B cell (primary cell): ENCODE results near the gene AMPH. TPM values are rescaled to one million over a fixed set of nuclear protein-coding genes. Genes with fewer than 3 reads are reported as not detected.
A peak's percentile ranks its signal among the peaks of the same experiment; 100 is the strongest.

Experiments
- ATAC-seq: fragments of 200-7000 bp; cut with Tn5 transposase; one replicate; pipeline ENCODE4 v1.10.0; 2021; ENCODE audit warnings: low read depth, mild to moderate bottlenecking, moderate number of reproducible peaks, moderate library complexity
- CTCF ChIA-PET: fragments of 350-600 bp; sonication (Branson Sonifier 250); formaldehyde crosslinking; loops from one replicate; lab custom pipeline; 2021; ENCODE audit warnings: antibody characterized with exemption, inconsistent platforms; lab: Charles Lee
- POLR2A ChIA-PET: fragments of 350-600 bp; sonication (Branson Sonifier 250); formaldehyde crosslinking; loops from one replicate; lab custom pipeline; 2021; ENCODE audit warnings: antibody characterized with exemption; lab: Charles Lee
- DNase-seq: peaks from one replicate; pipeline ENCODE4 v3.0.0; 2013
- H2AFZ ChIP-seq: 2 replicates; pipeline ENCODE4 v1.6.1; 2012; ENCODE audit warnings: mild to moderate bottlenecking, low read depth, low read length; ENCODE audit not compliant: insufficient read depth, poor library complexity, severe bottlenecking
- H3K27ac ChIP-seq, 2 donors: 1 replicate in 1 of 2; 2 replicates in 1 of 2; pipeline ENCODE4 v1.5.1; 2012 to 2013; ENCODE audit warnings: low read length in 2 of 2, mild to moderate bottlenecking in 2 of 2, moderate library complexity in 1 of 2
- H3K27me3 ChIP-seq, 4 experiments: fragments of 200-600 bp in 1 of 4; sonication (generic) in 1 of 4; replicated peaks in 1 of 4; 1 replicate in 2 of 4; 2 replicates in 2 of 4; pipeline versions ENCODE4 v1.6.1 to v1.7.0; 2013 to 2016; ENCODE audit warnings: low read length in 3 of 4, mild to moderate bottlenecking in 2 of 4, mixed read lengths in 1 of 4, moderate library complexity in 1 of 4; ENCODE audit not compliant: insufficient read depth in 4 of 4, control insufficient read depth in 3 of 4; ENCODE audit errors: control extremely low read depth in 1 of 4
- H3K36me3 ChIP-seq, 2 experiments: replicated peaks in 1 of 2; 1 replicate in 1 of 2; 2 replicates in 1 of 2; pipeline versions ENCODE4 v1.6.1 to v1.7.1; 2013; ENCODE audit warnings: low read length in 1 of 2; ENCODE audit not compliant: insufficient read depth in 2 of 2, control insufficient read depth in 1 of 2; ENCODE audit errors: control extremely low read depth in 1 of 2, extremely low read depth in 1 of 2
- H3K4me1 ChIP-seq, 2 donors: fragments of 200-600 bp in 1 of 2; sonication (generic) in 1 of 2; 1 replicate in 1 of 2; 2 replicates in 1 of 2; pipeline versions ENCODE4 v1.5.1 to v1.6.1; 2013 to 2017; ENCODE audit warnings: low read length in 2 of 2; ENCODE audit not compliant: control insufficient read depth in 2 of 2, insufficient read depth in 2 of 2
- H3K4me2 ChIP-seq: replicated peaks from 2 replicates; pipeline ENCODE3; 2012; ENCODE audit warnings: mild to moderate bottlenecking, low read depth, low read length; ENCODE audit not compliant: poor library complexity, severe bottlenecking
- H3K4me3 ChIP-seq, 5 experiments: fragments of 200-600 bp in 1 of 5; sonication (generic) in 1 of 5; 1 replicate in 3 of 5; 2 replicates in 2 of 5; pipeline versions ENCODE4 v1.5.1 to v1.7.0; 2011 to 2016; ENCODE audit warnings: low read length in 4 of 5, mild to moderate bottlenecking in 4 of 5, low read depth in 2 of 5, control low read depth in 1 of 5, moderate library complexity in 1 of 5; ENCODE audit not compliant: insufficient read depth in 1 of 5; ENCODE audit errors: control extremely low read depth in 1 of 5, extremely low read depth in 1 of 5
- H3K79me2 ChIP-seq: fragments of 200-600 bp; sonication (generic); one replicate; pipeline ENCODE4 v1.6.0; 2016; ENCODE audit warnings: low read length; ENCODE audit not compliant: control insufficient read depth, insufficient read depth
- H3K9ac ChIP-seq: fragments of 200-600 bp; sonication (generic); 2 replicates; pipeline ENCODE4 v1.6.1; 2017; ENCODE audit warnings: mild to moderate bottlenecking, low read length, moderate library complexity
- H3K9me3 ChIP-seq, 3 donors: one replicate each; pipeline versions ENCODE4 v1.6.1 to v1.7.1; 2013; ENCODE audit warnings: low read length in 2 of 3; ENCODE audit not compliant: control insufficient read depth in 2 of 3, insufficient read depth in 1 of 3; ENCODE audit errors: control extremely low read depth in 1 of 3
- H4K20me1 ChIP-seq: 2 replicates; pipeline ENCODE4 v1.6.0; 2012; ENCODE audit warnings: mild to moderate bottlenecking, low read length; ENCODE audit not compliant: insufficient read depth, control insufficient read depth, poor library complexity, severe bottlenecking
- H3K27ac Mint-ChIP-seq: one replicate; pipeline ENCODE4 v1.8.0; 2021; ENCODE audit warnings: mixed read lengths
- H3K27me3 Mint-ChIP-seq: one replicate; pipeline ENCODE4 v1.8.0; 2021; ENCODE audit warnings: mixed read lengths
- H3K4me1 Mint-ChIP-seq: one replicate; pipeline ENCODE4 v1.8.0; 2021; ENCODE audit warnings: mixed read lengths
- H3K4me3 Mint-ChIP-seq: one replicate; pipeline ENCODE4 v1.8.0; 2021; ENCODE audit warnings: mixed read lengths
- H3K9me3 Mint-ChIP-seq: one replicate; pipeline ENCODE4 v1.8.0; 2022; ENCODE audit warnings: mixed read lengths; ENCODE audit not compliant: insufficient read depth
- EZH2 ChIP-seq: IDR thresholded peaks from 2 replicates; pipeline ENCODE4 v1.6.1; 2012; ENCODE audit warnings: borderline replicate concordance, low read depth, mild to moderate bottlenecking, moderate library complexity, low read length; ENCODE audit not compliant: insufficient read depth, poor library complexity, severe bottlenecking
- WGBS: methylation state at CpG from one replicate; pipeline ENCODE4 v1.1.5; 2013; ENCODE audit warnings: missing lambda C conversion rate; ENCODE audit not compliant: insufficient coverage; 5-methylcytosine and 5-hydroxymethylcytosine counted together
- intact Hi-C: fragments of 100-400 bp; cut with micrococcal nuclease; formaldehyde crosslinking; loops from one replicate; pipeline ENCODE4 v1.10.0; 2022
- polyA plus RNA-seq: library from polyadenylated mRNA; depleted of rRNA; stranded (reverse); fragments of >200 nt; gene quantifications from 2 replicates; pipeline ENCODE4 v1.2.3, GENCODE V29; 2012
- total RNA-seq, 2 donors: library from RNA; stranded (reverse); fragments of 120-200 nt in 1 of 2; gene quantifications; 1 replicate in 1 of 2; 2 replicates in 1 of 2; pipeline versions ENCODE4 v1.2.3 to v1.2.4, GENCODE V29; 2013 to 2022
- TF ChIP-seq, protein P1 (sequence below): fragments of 200-600 bp; IDR thresholded peaks from one replicate; pipeline ENCODE4 v1.8.0; 2022; ENCODE audit warnings: antibody characterized with exemption, mild to moderate bottlenecking

AMPH gene
- total and polyA plus RNA-seq, 2 donors (not counting 1 experiment from before 2014, with no cell fraction given) = not detected

DNA sequence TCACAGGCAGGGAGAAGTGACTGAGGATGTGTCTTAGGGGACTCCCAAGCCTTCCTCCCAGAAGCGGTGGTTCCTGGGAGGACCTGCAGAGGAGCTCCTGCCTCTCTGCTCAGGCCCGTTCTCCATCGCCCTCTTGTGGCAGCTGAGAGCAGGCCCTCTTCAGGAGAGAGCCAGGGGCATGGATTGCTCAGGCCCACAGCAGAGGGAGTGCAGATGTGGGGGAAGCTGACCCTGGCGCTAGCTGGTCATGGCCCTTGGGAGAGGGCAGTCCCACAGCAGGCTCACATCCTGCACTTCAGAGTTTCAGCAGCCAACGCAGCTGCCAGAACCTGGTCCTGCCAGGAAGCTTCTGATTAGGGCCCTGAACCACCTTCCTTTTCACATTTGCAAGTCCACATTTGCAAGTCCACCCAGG is 263.0 kb downstream of the AMPH start:
- 32% methylated on average over 5 of the region's 5 CpGs for WGBS
- H3K4me1 ChIP-seq = peaks cover 12 to 32% of the 10 kb centered on the region in 2 donors
- DNase-seq = peak; percentile 77
- no peaks in the 10 kb centered on the region for H4K20me1 ChIP-seq
- H3K27ac ChIP-seq = peak overlapping the region in 1 of 2 donors; percentile 16
- H3K4me3 ChIP-seq = no peak overlapping the region
- H3K4me1 Mint-ChIP-seq = peaks cover 22% of the 10 kb centered on the region
- no peak overlapping the region for H3K4me2 ChIP-seq
- no peaks in the 10 kb centered on the region for H3K79me2 ChIP-seq
- no peaks in the 10 kb centered on the region for H3K9me3 ChIP-seq
- no peaks in the 10 kb centered on the region for H3K27me3 ChIP-seq
- TF ChIP-seq EZH2 = no peak
- TF ChIP-seq, protein P1, sequence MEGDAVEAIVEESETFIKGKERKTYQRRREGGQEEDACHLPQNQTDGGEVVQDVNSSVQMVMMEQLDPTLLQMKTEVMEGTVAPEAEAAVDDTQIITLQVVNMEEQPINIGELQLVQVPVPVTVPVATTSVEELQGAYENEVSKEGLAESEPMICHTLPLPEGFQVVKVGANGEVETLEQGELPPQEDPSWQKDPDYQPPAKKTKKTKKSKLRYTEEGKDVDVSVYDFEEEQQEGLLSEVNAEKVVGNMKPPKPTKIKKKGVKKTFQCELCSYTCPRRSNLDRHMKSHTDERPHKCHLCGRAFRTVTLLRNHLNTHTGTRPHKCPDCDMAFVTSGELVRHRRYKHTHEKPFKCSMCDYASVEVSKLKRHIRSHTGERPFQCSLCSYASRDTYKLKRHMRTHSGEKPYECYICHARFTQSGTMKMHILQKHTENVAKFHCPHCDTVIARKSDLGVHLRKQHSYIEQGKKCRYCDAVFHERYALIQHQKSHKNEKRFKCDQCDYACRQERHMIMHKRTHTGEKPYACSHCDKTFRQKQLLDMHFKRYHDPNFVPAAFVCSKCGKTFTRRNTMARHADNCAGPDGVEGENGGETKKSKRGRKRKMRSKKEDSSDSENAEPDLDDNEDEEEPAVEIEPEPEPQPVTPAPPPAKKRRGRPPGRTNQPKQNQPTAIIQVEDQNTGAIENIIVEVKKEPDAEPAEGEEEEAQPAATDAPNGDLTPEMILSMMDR = peak; percentile 78
- peak overlapping the region; percentile 28 for H2AFZ ChIP-seq
- H3K27ac Mint-ChIP-seq = peak overlapping the region; percentile 2
- H3K4me3 Mint-ChIP-seq = no peak overlapping the region
- ChIA-PET CTCF (interaction anchor here (0.6 to 6.2 kb wide), 23 partner anchors 11 to 263 kb away, joined by 3 to 64 read pairs (median 4); no protein-coding TSS in a partner anchor), POLR2A (no interaction called here)
- H3K9me3 Mint-ChIP-seq = no peaks in the 10 kb centered on the region
- no peak overlapping the region for H3K9ac ChIP-seq
- ATAC-seq = peak; percentile 68
- peaks cover 0 to 1% of the 10 kb centered on the region in 2 experiments for H3K36me3 ChIP-seq
- no peaks in the 10 kb centered on the region for H3K27me3 Mint-ChIP-seq
- intact Hi-C loops = no loop called here

DNA sequence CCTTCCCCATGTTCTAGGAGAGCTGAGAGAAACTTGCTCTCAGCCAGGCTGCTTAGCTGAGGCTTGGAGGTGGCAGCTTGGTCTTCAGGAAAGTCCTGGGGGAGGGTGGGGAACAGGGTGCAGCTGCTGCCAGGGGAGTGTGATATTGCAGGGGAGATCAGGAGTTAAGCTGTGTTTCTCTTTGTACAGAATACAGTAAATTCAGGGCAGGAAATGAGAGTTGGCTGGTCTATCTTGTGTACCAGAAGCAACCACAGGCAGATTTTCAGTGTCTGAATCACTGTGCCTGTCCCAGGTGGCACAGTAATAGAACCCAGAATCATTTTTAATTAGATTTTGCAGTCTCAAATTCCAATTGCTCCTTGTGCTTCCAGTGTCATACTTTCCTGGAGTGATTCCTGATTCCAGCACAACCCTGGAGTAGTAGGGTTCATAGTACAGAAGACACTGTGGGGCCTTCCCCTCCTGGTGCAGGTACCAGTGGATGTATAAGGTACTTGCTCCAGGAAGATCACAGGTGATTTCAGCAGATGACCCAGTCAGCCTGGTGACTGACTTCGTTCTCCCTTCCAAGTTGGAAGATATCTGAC is 263.8 kb downstream of the AMPH start:
- no peak overlapping the region for H3K4me3 Mint-ChIP-seq
- H3K79me2 ChIP-seq = no peaks in the 10 kb centered on the region
- intact Hi-C loops = no loop called here
- ChIA-PET CTCF (interaction anchor here (0.6 to 6.2 kb wide), 18 partner anchors 12 to 262 kb away, joined by 3 to 64 read pairs (median 6); no protein-coding TSS in a partner anchor), POLR2A (no interaction called here)
- no peak overlapping the region for H3K27ac ChIP-seq
- H3K27me3 Mint-ChIP-seq = no peaks in the 10 kb centered on the region
- H3K4me2 ChIP-seq = no peak overlapping the region
- no peaks in the 10 kb centered on the region for H3K9me3 ChIP-seq
- H3K4me1 Mint-ChIP-seq = peaks cover 30% of the 10 kb centered on the region
- no peak for TF ChIP-seq EZH2
- TF ChIP-seq, protein P1 = no peak
- ATAC-seq = no peak
- peaks cover 20 to 40% of the 10 kb centered on the region in 2 donors for H3K4me1 ChIP-seq
- H3K9ac ChIP-seq = no peak overlapping the region
- DNase-seq = no peak
- no peak overlapping the region for H3K4me3 ChIP-seq
- no peaks in the 10 kb centered on the region for H3K36me3 ChIP-seq
- H4K20me1 ChIP-seq = no peaks in the 10 kb centered on the region
- no peaks in the 10 kb centered on the region for H3K9me3 Mint-ChIP-seq
- peak overlapping the region; percentile 28 for H2AFZ ChIP-seq
- no CpG with 5 or more reads among the region's 1 CpG for WGBS
- H3K27me3 ChIP-seq = no peaks in the 10 kb centered on the region
- peak overlapping the region; percentile 2 for H3K27ac Mint-ChIP-seq
